HL-60 (cell line): Measurements from ENCODE around the gene HOXB8.

Source experiments
- DNase-seq, 2 experiments: peaks; one replicate each; pipeline ENCODE4 v3.0.0-alpha.2; 2010 to 2020; ENCODE audit warnings: low read depth in 1 of 2, low spot score in 1 of 2
- H3K27ac ChIP-seq: fragments of 250-450 bp; sonication (Bioruptor Pico); replicated peaks from 2 replicates; pipeline ENCODE4 v1.5.1; 2020; ENCODE audit warnings: mild to moderate bottlenecking, moderate library complexity
- H3K27me3 ChIP-seq: fragments of 250-450 bp; sonication (Bioruptor Pico); 2 replicates; pipeline ENCODE4 v1.5.1; 2021; ENCODE audit warnings: mild to moderate bottlenecking, moderate library complexity; ENCODE audit not compliant: insufficient read depth, poor library complexity, severe bottlenecking
- H3K4me3 ChIP-seq: replicated peaks from 2 replicates; pipeline ENCODE4 v1.5.1; 2011; ENCODE audit warnings: mild to moderate bottlenecking, control low read depth, low read length; ENCODE audit not compliant: insufficient read depth
- CTCF ChIP-seq: IDR thresholded peaks from one replicate; pipeline ENCODE4 v1.5.1; 2011; ENCODE audit warnings: low read length, control low read depth, inconsistent platforms; ENCODE audit not compliant: insufficient read depth
- GABPA ChIP-seq: IDR thresholded peaks from 2 replicates; pipeline ENCODE4 v1.6.1; 2012; ENCODE audit warnings: low read depth
- POLR2AphosphoS5 ChIP-seq: IDR thresholded peaks from 2 replicates; pipeline ENCODE4 v1.6.1; 2012; ENCODE audit warnings: low read depth
- REST ChIP-seq: IDR thresholded peaks from 2 replicates; pipeline ENCODE4 v1.6.1; 2012; ENCODE audit warnings: low read depth; ENCODE audit not compliant: insufficient replicate concordance
- SPI1 ChIP-seq: IDR thresholded peaks from 2 replicates; pipeline ENCODE4 v1.6.1; 2012; ENCODE audit warnings: low read depth, mild to moderate bottlenecking, borderline replicate concordance

Gene HOXB8

DNA sequence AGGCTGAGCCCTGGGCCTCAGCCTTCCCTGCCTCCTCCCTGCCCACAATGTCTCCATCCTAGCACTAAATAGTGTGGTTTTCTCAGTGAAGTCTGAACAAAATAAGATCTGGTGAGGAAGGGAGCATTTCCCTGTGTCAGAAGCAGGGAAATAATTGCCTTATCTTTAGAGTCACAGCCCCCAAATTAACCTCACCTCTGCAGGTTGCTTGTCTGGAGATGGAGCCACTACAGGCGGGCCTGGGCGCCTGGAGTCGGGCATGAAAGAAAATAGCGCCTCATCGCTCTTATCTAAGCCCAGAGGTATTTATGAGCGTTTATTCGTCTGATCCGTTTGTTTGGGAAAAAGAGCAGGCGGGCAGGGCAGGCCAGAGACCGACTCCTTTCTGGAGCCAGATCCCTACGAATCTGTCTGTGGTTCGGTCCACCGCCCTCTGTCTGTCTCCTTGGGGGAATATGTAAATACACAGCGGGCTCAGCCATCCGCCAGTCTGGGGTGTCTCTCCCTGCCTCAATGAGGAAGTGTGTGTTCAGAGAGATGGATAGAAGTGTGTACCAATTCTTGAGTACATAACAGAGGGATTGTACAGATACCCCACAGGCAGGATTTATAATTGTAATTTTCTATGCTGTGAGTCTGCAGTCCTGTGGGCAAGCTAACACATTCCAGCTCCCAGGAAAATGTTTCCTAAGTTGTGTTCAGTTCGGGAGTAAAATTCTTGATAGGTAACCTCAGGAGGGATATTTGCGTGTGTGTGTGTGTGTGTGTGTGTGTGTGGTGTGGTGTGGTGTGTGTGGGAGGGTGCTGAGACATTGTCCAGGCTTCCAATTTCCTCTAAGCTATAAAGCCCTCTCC lies 14.6 kb downstream of the HOXB8 start:
- H3K4me3 ChIP-seq = no peak overlapping the region
- TF ChIP-seq CTCF (no peak), SPI1 (no peak; the same call in 1 of the 2 replicates), REST (no peak), POLR2AphosphoS5 (no peak), GABPA (no peak)
- peaks cover 90% of the 10 kb centered on the region for H3K27me3 ChIP-seq
- no peak for DNase-seq
- no peak overlapping the region for H3K27ac ChIP-seq

DNA sequence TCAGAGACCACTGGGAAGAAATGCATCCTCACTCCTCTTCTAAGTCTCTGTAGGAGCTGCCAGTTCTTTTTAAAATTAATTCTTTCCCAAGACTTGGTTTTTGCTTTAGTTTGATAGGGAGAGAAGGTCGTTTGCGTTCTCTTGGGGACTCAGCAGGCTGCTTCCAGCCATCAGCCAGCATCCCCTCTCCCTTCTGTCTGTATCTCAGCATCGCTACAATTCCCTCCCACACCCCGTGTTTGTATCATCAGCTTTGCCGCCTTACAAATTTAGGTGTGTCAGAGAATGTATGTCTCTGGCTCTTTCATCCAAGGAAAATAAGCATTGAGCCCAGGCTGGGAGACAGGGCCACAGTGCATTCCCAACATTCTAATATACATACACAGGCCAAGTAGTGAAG lies 15.7 kb downstream of the HOXB8 start:
- no peak for DNase-seq
- Histone ChIP-seq H3K4me3 (no peak overlapping the region), H3K27me3 (peaks cover 84% of the 10 kb centered on the region), H3K27ac (no peak overlapping the region)
- TF ChIP-seq REST = no peak
- no peak for TF ChIP-seq SPI1
- TF ChIP-seq CTCF = no peak
- no peak for TF ChIP-seq POLR2AphosphoS5
- TF ChIP-seq GABPA = no peak

GRCh38 chr17:48598736-48599135 lies 16.4 kb downstream of the HOXB8 start:
- no peak for TF ChIP-seq POLR2AphosphoS5
- Histone ChIP-seq H3K4me3 (no peak overlapping the region), H3K27ac (no peak overlapping the region), H3K27me3 (peaks cover 81% of the 10 kb centered on the region)
- DNase-seq = no peak

DNA sequence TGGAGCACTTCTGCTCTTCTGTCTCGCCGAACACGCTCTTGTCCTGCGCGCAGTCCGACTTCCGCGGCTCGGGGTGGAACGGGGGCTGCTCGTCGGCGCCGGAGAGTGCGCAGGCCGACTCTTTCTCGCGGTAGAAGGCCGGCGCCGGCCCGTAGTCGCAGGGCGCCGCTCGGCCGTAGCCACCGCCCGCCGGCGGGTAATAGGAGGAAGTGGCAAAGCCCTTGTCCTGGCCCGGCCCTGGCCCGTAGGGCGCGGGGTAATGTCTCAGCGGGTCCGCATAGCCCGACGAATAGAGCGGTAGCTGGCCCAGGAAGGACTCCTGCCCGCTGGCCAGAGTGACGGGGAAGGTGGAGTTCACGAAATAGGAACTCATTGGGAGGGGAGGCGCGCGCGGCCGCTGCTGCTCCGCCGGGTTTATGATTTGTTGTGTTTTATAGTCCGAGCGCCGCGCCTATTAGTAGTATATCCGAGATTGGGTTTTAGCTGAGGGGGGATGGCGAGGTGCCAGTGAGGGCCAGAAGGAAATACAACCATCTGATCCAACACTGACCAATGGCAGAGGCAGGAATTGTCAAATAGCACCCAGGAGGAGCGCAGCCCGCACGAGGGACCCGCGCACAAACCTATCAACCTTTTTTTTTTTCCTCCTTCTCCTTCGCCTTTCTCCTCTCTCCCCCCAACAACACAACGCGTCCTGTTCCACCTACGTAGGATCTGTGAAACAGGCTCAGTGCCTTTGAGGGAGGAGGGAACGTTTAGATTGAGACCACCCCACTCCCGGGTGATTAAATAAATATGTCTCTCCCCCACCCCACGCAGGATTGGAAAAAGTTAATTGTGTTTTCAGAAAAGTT lies 17.1 kb downstream of the HOXB8 start:
- peak overlapping the region; percentile 28 for H3K4me3 ChIP-seq
- peaks cover 79% of the 10 kb centered on the region for H3K27me3 ChIP-seq
- H3K27ac ChIP-seq = no peak overlapping the region
- peak in 1 of 2 experiments; percentile 24 for DNase-seq
- TF ChIP-seq SPI1 (peak; percentile 62), CTCF (no peak), GABPA (no peak), REST (no peak), POLR2AphosphoS5 (no peak)
